Measurements from ENCODE around the gene FLNA.

Gene FLNA

DNA sequence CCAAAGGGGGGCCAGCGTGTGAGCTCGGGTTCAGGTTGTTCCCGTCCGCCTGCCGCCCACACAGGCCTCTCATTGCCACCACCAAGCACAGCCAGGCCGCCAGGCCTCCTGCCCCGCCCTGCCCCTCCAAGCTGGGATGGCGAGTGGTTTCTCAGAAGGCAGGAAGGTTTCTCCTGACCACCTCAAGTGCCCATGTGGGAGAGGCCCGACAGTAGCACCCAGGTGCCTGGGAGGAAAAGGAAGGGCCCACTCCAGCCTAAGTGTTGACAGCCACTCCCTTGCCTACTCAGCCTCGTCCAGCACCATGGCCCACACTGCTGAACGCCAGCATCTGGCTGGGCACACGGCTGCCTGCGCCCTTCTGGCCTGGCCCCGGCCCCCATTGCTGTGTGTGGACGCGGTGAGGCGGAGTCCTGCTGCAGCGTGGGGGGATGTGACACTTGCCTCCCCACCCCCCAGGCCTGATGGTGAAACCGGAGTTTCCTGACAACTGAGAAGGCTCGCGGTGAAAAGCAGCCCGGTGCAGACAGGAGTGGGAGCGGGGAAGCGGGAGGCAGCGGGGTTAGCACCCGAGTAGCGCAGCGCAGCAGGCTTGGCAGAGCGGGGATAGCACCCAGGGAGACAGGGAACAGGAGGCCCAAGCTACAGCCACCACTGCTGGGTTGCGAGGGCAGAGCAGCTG is 19.2 kb downstream of the FLNA start:
- H3K27me3 ChIP-seq (ENCODE audit: insufficient read depth, low read depth, severe bottlenecking) = peaks cover 33% of the 10 kb centered on the region
- TF ChIP-seq, protein P1, sequence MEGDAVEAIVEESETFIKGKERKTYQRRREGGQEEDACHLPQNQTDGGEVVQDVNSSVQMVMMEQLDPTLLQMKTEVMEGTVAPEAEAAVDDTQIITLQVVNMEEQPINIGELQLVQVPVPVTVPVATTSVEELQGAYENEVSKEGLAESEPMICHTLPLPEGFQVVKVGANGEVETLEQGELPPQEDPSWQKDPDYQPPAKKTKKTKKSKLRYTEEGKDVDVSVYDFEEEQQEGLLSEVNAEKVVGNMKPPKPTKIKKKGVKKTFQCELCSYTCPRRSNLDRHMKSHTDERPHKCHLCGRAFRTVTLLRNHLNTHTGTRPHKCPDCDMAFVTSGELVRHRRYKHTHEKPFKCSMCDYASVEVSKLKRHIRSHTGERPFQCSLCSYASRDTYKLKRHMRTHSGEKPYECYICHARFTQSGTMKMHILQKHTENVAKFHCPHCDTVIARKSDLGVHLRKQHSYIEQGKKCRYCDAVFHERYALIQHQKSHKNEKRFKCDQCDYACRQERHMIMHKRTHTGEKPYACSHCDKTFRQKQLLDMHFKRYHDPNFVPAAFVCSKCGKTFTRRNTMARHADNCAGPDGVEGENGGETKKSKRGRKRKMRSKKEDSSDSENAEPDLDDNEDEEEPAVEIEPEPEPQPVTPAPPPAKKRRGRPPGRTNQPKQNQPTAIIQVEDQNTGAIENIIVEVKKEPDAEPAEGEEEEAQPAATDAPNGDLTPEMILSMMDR (IDR thresholded peaks at IDR 0.05; ENCODE audit: low read depth, low read length) = no peak
- peaks cover 100% of the 10 kb centered on the region for H3K36me3 ChIP-seq
- no peak overlapping the region for H3K27ac ChIP-seq
- no peak for DNase-seq
- no peak overlapping the region for H3K4me3 ChIP-seq (ENCODE audit: low read depth, low read length)
- H3K9me3 ChIP-seq (ENCODE audit: severe bottlenecking) = no peaks in the 10 kb centered on the region

GRCh38 chrX:154354516-154354915 is 19.9 kb downstream of the FLNA start:
- no peak for DNase-seq
- no peak overlapping the region for H3K4me3 ChIP-seq (ENCODE audit: low read depth, low read length)
- H3K36me3 ChIP-seq = peaks cover 100% of the 10 kb centered on the region
- no peaks in the 10 kb centered on the region for H3K9me3 ChIP-seq (ENCODE audit: severe bottlenecking)
- no peak overlapping the region for H3K27ac ChIP-seq
- TF ChIP-seq, protein P1 (IDR thresholded peaks at IDR 0.05; ENCODE audit: low read depth, low read length) = no peak
- H3K27me3 ChIP-seq (ENCODE audit: insufficient read depth, low read depth, severe bottlenecking) = peaks cover 40% of the 10 kb centered on the region

DNA sequence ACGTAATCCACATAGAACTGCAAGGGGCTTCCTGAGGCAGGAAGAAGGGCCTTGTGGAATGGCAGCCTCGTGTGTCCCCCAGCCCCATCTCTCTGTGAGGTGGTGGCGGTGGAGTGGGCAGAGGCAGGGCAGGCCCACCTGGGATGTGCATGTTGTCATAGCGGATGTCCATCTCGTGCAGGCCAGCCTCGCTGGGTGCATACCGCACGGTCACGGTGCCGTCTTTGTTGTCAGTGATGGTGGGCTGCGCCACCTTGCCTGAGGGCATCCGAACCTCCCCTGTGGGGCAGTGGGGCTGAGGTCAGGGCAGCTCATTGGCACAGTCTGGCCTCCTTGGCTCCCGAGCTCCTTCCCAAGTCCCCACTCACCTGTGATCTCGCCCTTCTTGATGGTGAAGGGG is 20.4 kb downstream of the FLNA start:
- no peak for DNase-seq
- Histone ChIP-seq H3K4me3 (ENCODE audit: low read depth, low read length) (no peak overlapping the region), H3K27me3 (ENCODE audit: insufficient read depth, low read depth, severe bottlenecking) (peaks cover 40% of the 10 kb centered on the region), H3K27ac (no peak overlapping the region), H3K36me3 (peaks cover 100% of the 10 kb centered on the region), H3K9me3 (ENCODE audit: severe bottlenecking) (no peaks in the 10 kb centered on the region)
- TF ChIP-seq, protein P1 (IDR thresholded peaks at IDR 0.05; ENCODE audit: low read depth, low read length) = no peak

GRCh38 chrX:154353172-154353843 is 21.1 kb downstream of the FLNA start:
- H3K4me3 ChIP-seq (ENCODE audit: low read depth, low read length) = no peak overlapping the region
- peaks cover 100% of the 10 kb centered on the region for H3K36me3 ChIP-seq
- no peaks in the 10 kb centered on the region for H3K9me3 ChIP-seq (ENCODE audit: severe bottlenecking)
- H3K27me3 ChIP-seq (ENCODE audit: insufficient read depth, low read depth, severe bottlenecking) = peaks cover 39% of the 10 kb centered on the region
- DNase-seq = no peak
- TF ChIP-seq, protein P1 (IDR thresholded peaks at IDR 0.05; ENCODE audit: low read depth, low read length) = no peak
- no peak overlapping the region for H3K27ac ChIP-seq

GRCh38 chrX:154352466-154352865 is 22.0 kb downstream of the FLNA start:
- Histone ChIP-seq H3K27me3 (ENCODE audit: insufficient read depth, low read depth, severe bottlenecking) (peaks cover 38% of the 10 kb centered on the region), H3K9me3 (ENCODE audit: severe bottlenecking) (no peaks in the 10 kb centered on the region), H3K36me3 (peaks cover 95% of the 10 kb centered on the region), H3K4me3 (ENCODE audit: low read depth, low read length) (no peak overlapping the region), H3K27ac (no peak overlapping the region)
- TF ChIP-seq, protein P1 (IDR thresholded peaks at IDR 0.05; ENCODE audit: low read depth, low read length) = no peak
- DNase-seq = no peak
